HepG2 (cell line): Measurements from ENCODE around the gene GRB7. TPM values are rescaled to one million over a fixed set of nuclear protein-coding genes. Genes with fewer than 3 reads are reported as not detected.

Experiments used
- ARNT2 ChIP-seq: sonication (generic); formaldehyde crosslinking; IDR thresholded peaks from 2 replicates; pipeline ENCODE4 v1.8.0; 2022; ENCODE audit warnings: mild to moderate bottlenecking, low read depth, missing genetic modification reagents, moderate library complexity
- HNRNPK ChIP-seq: fragments of 200-400 bp; formaldehyde crosslinking; IDR thresholded peaks from 2 replicates; pipeline ENCODE4 v1.6.1; 2018; ENCODE audit warnings: low read length, low read depth, moderate library complexity, mild to moderate bottlenecking; ENCODE audit not compliant: poor library complexity, severe bottlenecking
- MED8 ChIP-seq: sonication (generic); formaldehyde crosslinking; IDR thresholded peaks from 2 replicates; pipeline ENCODE4 v1.8.1; 2023; ENCODE audit warnings: mild to moderate bottlenecking, missing genetic modification reagents; ENCODE audit not compliant: insufficient replicate concordance
- RAD21 ChIP-seq: fragments of 450-650 bp; formaldehyde crosslinking; IDR thresholded peaks from 2 replicates; pipeline ENCODE4 v1.5.0; 2020; ENCODE audit warnings: mild to moderate bottlenecking
- SP2 ChIP-seq: sonication (generic); formaldehyde crosslinking; IDR thresholded peaks from 2 replicates; pipeline ENCODE4 v1.5.1; 2020; ENCODE audit warnings: mild to moderate bottlenecking, missing genetic modification reagents
- SPEN ChIP-seq: sonication (generic); formaldehyde crosslinking; IDR thresholded peaks from 2 replicates; pipeline ENCODE4 v1.5.1; 2020; ENCODE audit warnings: low read depth, mild to moderate bottlenecking, missing genetic modification reagents
- SRSF9 ChIP-seq: fragments of 200-400 bp; formaldehyde crosslinking; IDR thresholded peaks from 2 replicates; pipeline ENCODE4 v1.6.1; 2018; ENCODE audit warnings: borderline replicate concordance, mild to moderate bottlenecking, low read depth, low read length; ENCODE audit not compliant: insufficient read depth, poor library complexity, severe bottlenecking
- TRAFD1 ChIP-seq: sonication (generic); formaldehyde crosslinking; IDR thresholded peaks from 2 replicates; pipeline ENCODE4 v1.5.1; 2020; ENCODE audit warnings: missing genetic modification reagents, mild to moderate bottlenecking, borderline replicate concordance
- ZC3H4 ChIP-seq: sonication (generic); formaldehyde crosslinking; IDR thresholded peaks from 2 replicates; pipeline ENCODE4 v1.4.0; 2020; ENCODE audit warnings: missing genetic modification reagents, borderline replicate concordance
- ZHX2 ChIP-seq, 2 experiments: sonication (generic) in 1 of 2; formaldehyde crosslinking in 1 of 2; IDR thresholded peaks; 2 replicates each; pipeline versions ENCODE4 v1.6.1 to v1.9.0; 2014 to 2022; ENCODE audit warnings: antibody characterized with exemption in 1 of 2, borderline replicate concordance in 1 of 2, inconsistent platforms in 1 of 2, low read depth in 1 of 2, missing genetic modification reagents in 1 of 2
- ZMAT5 ChIP-seq: sonication (generic); formaldehyde crosslinking; IDR thresholded peaks from 2 replicates; pipeline ENCODE4 v1.5.0; 2020; ENCODE audit warnings: mild to moderate bottlenecking, low read depth, missing genetic modification reagents, borderline replicate concordance
- ZNF142 ChIP-seq: sonication (generic); formaldehyde crosslinking; IDR thresholded peaks from 2 replicates; pipeline ENCODE4 v1.4.0; 2020; ENCODE audit warnings: missing genetic modification reagents
- ZNF446 ChIP-seq: sonication (generic); formaldehyde crosslinking; IDR thresholded peaks from 2 replicates; pipeline ENCODE4 v1.5.0; 2020; ENCODE audit warnings: mild to moderate bottlenecking, missing genetic modification reagents
- polyA plus RNA-seq, 8 experiments: library from polyadenylated mRNA; depleted of rRNA in 3 of 8; stranded (reverse) in 7 of 8; unstranded in 1 of 8; fragments of >200 nt; fragmentation: Illumina TruSeq in 4 of 8; extraction: Trizol in 4 of 8; gene quantifications; 2 replicates each; pipeline versions ENCODE4 v1.2.1 to v1.2.3, GENCODE V29; 2011 to 2016; ENCODE audit warnings: low read depth in 4 of 8, missing spikeins in 1 of 8, mixed read lengths in 1 of 8; ENCODE audit not compliant: insufficient read depth in 1 of 8
- total RNA-seq, 5 experiments: library from RNA; depleted of rRNA; stranded (reverse); fragments of >200 nt; fragmentation: Illumina TruSeq; extraction: Trizol; gene quantifications; 2 replicates each; pipeline ENCODE4 v1.2.3, GENCODE V29; 2016; ENCODE audit warnings: low read depth in 1 of 5

GRB7 gene
- total and polyA plus RNA-seq, 2 of the 13 experiments (the other 11 are each of a cell fraction or from before 2014, with no cell fraction given): 60.2 to 77.7 TPM

- no peak for TF ChIP-seq ZHX2 (IDR thresholded peaks at IDR 0.05; ENCODE audit: low read depth)
- no peak for TF ChIP-seq ZHX2 (CRISPR knock-in tag; IDR thresholded peaks at IDR 0.05; ENCODE audit: borderline replicate concordance)
- no peak for TF ChIP-seq ARNT2 (CRISPR knock-in tag)
- TF ChIP-seq TRAFD1 (CRISPR knock-in tag): no peak
- TF ChIP-seq HNRNPK: no peak
- TF ChIP-seq SP2 (CRISPR knock-in tag): 0 out of 2 replicates have a peak, but pooled peaks have one; percentile 35
- no peak for TF ChIP-seq ZMAT5 (CRISPR knock-in tag)
- TF ChIP-seq SRSF9: no peak
- peak; percentile 18; the same call in 1 of the 2 replicates for TF ChIP-seq SPEN
- 0 out of 2 replicates have a peak, but pooled peaks have one; percentile 5 for TF ChIP-seq RAD21
- 0 out of 2 replicates have a peak, but pooled peaks have one; percentile 1 for TF ChIP-seq ZNF446
- TF ChIP-seq MED8 (CRISPR knock-in tag): no peak
- TF ChIP-seq ZNF142 (CRISPR knock-in tag): 0 out of 2 replicates have a peak, but pooled peaks have one; percentile 2
- no peak for TF ChIP-seq ZC3H4
These were observed 455 bp upstream of the GRB7 start (continued) for GRCh38 chr17:39737206-39737759.
